Hepatocyte (in vitro differentiated cells): Measurements from ENCODE around the gene SKP1. TPM values are rescaled to one million over a fixed set of nuclear protein-coding genes. Genes with fewer than 3 reads are reported as not detected.

Experiments used
- DNase-seq: peaks from one replicate; pipeline ENCODE4 v3.0.0-alpha.2; 2016; ENCODE audit warnings: low spot score
- H2AFZ ChIP-seq: fragments of 200-600 bp; sonication (generic); 2 replicates; pipeline ENCODE4 v1.6.0; 2016; ENCODE audit warnings: antibody characterized with exemption, mild to moderate bottlenecking
- H3K27ac ChIP-seq: fragments of 200-600 bp; sonication (generic); 2 replicates; pipeline ENCODE4 v1.5.1; 2016; ENCODE audit warnings: mild to moderate bottlenecking
- H3K27me3 ChIP-seq: fragments of 200-600 bp; sonication (generic); 2 replicates; pipeline ENCODE4 v1.6.1; 2016
- H3K36me3 ChIP-seq: fragments of 200-600 bp; sonication (generic); replicated peaks from 2 replicates; pipeline ENCODE4 v1.5.1; 2016; ENCODE audit warnings: low read depth; ENCODE audit not compliant: insufficient read depth
- H3K4me1 ChIP-seq: fragments of 200-600 bp; sonication (generic); 2 replicates; pipeline ENCODE4 v1.5.1; 2016; ENCODE audit warnings: mild to moderate bottlenecking, moderate library complexity; ENCODE audit not compliant: insufficient read depth
- H3K4me2 ChIP-seq: fragments of 200-600 bp; sonication (generic); 2 replicates; pipeline ENCODE4 v1.6.0; 2016
- H3K4me3 ChIP-seq: fragments of 200-600 bp; sonication (generic); 2 replicates; pipeline ENCODE4 v1.5.1; 2016; ENCODE audit warnings: mild to moderate bottlenecking
- H3K79me2 ChIP-seq: fragments of 200-600 bp; sonication (generic); 2 replicates; pipeline ENCODE4 v1.6.0; 2017; ENCODE audit warnings: mild to moderate bottlenecking
- H3K9me2 ChIP-seq: fragments of 200-600 bp; sonication (generic); replicated peaks from 2 replicates; pipeline ENCODE4 v1.6.0; 2017; ENCODE audit warnings: mild to moderate bottlenecking; ENCODE audit not compliant: insufficient read depth
- H3K9me3 ChIP-seq: fragments of 200-600 bp; sonication (generic); 2 replicates; pipeline ENCODE4 v1.5.1; 2016; ENCODE audit warnings: low read depth, mild to moderate bottlenecking
- H4K20me1 ChIP-seq: fragments of 200-600 bp; sonication (generic); 2 replicates; pipeline ENCODE4 v1.6.0; 2016; ENCODE audit warnings: mild to moderate bottlenecking; ENCODE audit not compliant: insufficient read depth, poor library complexity, severe bottlenecking
- EZH2 ChIP-seq: fragments of 200-600 bp; sonication (generic); IDR thresholded peaks from 2 replicates; pipeline ENCODE4 v1.6.1; 2016; ENCODE audit warnings: antibody characterized with exemption, mild to moderate bottlenecking, borderline replicate concordance
- EZH2phosphoT487 ChIP-seq: fragments of 200-600 bp; sonication (generic); IDR thresholded peaks from one replicate; pipeline ENCODE4 v1.6.1; 2018; ENCODE audit warnings: antibody characterized with exemption, mild to moderate bottlenecking, low read depth, moderate library complexity; ENCODE audit not compliant: unreplicated experiment, severe bottlenecking
- WGBS: methylation state at CpG from one replicate; pipeline ENCODE4 v1.1.6; 2016; ENCODE audit warnings: low lambda C conversion rate; ENCODE audit errors: missing lambda C conversion rate; 5-methylcytosine and 5-hydroxymethylcytosine counted together
- polyA plus RNA-seq: library from polyadenylated mRNA; unstranded; fragments of >200 nt; fragmentation: Nextera tagmentation; extraction: Ambion mirVana; gene quantifications from 2 replicates; pipeline ENCODE4 v1.2.1, GENCODE V29; 2016
- total RNA-seq: library from RNA; depleted of rRNA; stranded (reverse); fragments of >200 nt; gene quantifications from 2 replicates; pipeline ENCODE4 v1.2.3, GENCODE V29; 2014
- TF ChIP-seq, protein P1 (sequence below): fragments of 200-600 bp; sonication (generic); IDR thresholded peaks from 2 replicates; pipeline ENCODE4 v1.5.1; 2016; ENCODE audit warnings: antibody characterized with exemption, mild to moderate bottlenecking; ENCODE audit not compliant: poor library complexity

The SKP1 gene
- total and polyA plus RNA-seq, 2 experiments from 2014 or later: 543 to 723 TPM

DNA sequence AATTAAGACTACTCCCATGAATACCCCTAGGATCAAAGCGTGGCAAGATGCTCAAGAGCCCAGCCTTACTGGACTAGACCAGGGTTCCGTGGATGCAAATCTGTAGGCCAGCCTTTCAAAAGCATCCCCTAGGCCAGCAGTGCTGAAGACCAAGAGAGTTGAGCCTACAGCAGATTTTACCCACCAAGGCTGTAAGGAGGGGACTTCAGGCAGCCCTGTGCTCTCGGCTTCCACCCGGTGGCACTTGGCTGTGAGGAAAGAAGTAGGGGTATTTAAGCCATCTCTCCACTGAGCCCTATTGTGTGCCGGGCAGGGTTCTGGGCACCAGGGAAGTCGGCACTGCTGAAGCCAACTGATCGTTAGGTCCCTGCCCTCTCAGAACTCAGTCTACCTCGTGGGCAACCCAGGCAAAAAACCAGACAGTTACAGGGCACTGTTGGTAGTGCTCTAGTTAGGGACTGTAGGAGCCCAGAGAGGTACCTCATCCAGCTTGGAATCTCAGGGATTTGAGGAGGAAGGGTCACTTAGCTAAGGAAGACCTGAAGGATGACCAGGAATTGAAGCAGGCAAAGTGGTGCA lies 36.8 kb downstream of the SKP1 start:
- no peaks in the 10 kb centered on the region for H3K36me3 ChIP-seq
- 91% methylated on average over 8 of the region's 8 CpGs for WGBS
- H3K27ac ChIP-seq: no peak overlapping the region
- H3K79me2 ChIP-seq: peaks cover 32% of the 10 kb centered on the region
- H2AFZ ChIP-seq: no peak overlapping the region
- H3K9me3 ChIP-seq: no peaks in the 10 kb centered on the region
- H3K4me1 ChIP-seq: peaks cover 19% of the 10 kb centered on the region
- DNase-seq: no peak
- no peaks in the 10 kb centered on the region for H3K9me2 ChIP-seq
- H3K4me2 ChIP-seq: no peak overlapping the region
- H3K4me3 ChIP-seq: no peak overlapping the region
- H4K20me1 ChIP-seq: peaks cover 20% of the 10 kb centered on the region
- no peak for TF ChIP-seq EZH2phosphoT487
- TF ChIP-seq, protein P1, sequence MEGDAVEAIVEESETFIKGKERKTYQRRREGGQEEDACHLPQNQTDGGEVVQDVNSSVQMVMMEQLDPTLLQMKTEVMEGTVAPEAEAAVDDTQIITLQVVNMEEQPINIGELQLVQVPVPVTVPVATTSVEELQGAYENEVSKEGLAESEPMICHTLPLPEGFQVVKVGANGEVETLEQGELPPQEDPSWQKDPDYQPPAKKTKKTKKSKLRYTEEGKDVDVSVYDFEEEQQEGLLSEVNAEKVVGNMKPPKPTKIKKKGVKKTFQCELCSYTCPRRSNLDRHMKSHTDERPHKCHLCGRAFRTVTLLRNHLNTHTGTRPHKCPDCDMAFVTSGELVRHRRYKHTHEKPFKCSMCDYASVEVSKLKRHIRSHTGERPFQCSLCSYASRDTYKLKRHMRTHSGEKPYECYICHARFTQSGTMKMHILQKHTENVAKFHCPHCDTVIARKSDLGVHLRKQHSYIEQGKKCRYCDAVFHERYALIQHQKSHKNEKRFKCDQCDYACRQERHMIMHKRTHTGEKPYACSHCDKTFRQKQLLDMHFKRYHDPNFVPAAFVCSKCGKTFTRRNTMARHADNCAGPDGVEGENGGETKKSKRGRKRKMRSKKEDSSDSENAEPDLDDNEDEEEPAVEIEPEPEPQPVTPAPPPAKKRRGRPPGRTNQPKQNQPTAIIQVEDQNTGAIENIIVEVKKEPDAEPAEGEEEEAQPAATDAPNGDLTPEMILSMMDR: no peak
- TF ChIP-seq EZH2: no peak
- H3K27me3 ChIP-seq: no peaks in the 10 kb centered on the region

DNA sequence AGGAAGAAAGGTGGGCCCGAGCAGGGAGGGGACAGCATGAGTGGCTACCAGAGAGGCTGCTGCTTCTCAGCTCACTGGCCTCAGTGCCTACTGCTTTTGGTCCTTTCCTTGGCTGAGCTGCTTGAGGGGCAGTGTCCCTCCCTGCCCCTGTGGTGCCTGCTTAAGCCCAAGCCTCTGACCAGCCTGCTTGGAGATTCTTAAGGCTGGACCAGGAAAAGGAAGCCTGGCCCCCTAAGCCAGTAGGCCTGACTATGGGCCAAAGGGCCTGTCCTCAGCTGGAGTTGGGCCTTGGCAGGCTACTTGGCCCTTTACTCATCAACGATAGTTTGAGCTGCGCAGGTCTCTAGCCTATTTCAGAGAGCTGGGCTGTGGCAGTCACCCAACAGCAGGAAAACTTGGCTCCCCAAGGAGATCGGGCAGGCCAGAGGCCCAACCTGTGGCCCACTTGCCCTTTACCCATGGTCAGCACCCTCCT lies 37.3 kb downstream of the SKP1 start:
- Histone ChIP-seq H2AFZ (no peak overlapping the region), H3K9me3 (no peaks in the 10 kb centered on the region), H3K4me3 (no peak overlapping the region), H3K79me2 (peaks cover 27% of the 10 kb centered on the region), H3K36me3 (no peaks in the 10 kb centered on the region), H3K4me1 (peaks cover 19% of the 10 kb centered on the region), H3K27ac (no peak overlapping the region), H4K20me1 (peaks cover 20% of the 10 kb centered on the region), H3K27me3 (no peaks in the 10 kb centered on the region), H3K4me2 (no peak overlapping the region), H3K9me2 (no peaks in the 10 kb centered on the region)
- no peak for DNase-seq
- TF ChIP-seq EZH2: no peak
- TF ChIP-seq, protein P1: no peak
- TF ChIP-seq EZH2phosphoT487: no peak
- WGBS: 99% methylated on average over 4 of the region's 4 CpGs

DNA sequence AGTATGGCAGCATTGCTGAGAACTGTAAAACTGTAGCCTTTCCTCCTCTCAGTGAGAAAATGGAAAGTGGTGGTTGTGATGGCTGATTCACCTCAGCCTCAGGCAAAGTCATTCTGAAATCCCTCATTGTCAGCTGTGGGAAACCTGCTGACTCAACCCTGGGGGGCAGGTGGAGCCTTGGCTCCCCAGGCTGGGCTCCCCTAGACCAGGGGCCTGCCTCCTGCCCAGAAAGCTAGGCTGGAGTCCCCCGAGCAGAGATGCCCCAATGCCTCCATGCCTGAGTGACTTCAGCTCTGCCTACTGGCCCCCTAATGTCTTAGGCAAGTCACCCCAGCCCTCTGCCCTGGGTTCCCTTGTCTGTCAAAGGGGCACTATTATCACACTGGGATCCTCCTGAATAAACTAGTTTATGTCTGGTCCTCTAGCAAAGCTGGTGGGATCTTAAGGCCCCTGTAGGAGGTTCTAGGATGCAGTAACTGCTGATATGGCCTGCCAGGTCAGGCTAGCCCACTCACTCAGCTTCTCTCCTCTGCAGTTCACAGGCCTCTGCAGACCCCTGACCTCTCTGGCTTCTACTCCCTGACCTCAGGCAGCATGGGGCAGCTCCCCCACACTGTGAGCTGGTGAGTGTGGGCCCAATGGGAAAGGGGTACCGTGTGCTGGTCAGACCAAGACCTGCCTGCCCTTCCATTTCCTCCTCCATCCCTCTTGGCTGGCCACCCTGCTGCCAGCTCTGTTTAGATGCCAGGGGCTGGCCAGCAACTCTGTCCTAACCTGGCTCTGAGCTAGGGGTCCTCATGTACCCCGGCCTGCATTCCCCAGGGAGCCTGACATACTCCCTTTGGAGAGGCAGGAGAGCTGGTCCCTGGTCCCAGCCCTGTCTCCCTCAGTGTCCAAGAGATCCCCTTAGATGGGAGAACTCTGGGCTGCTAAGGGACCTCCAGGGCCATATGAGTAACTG lies 38.1 kb downstream of the SKP1 start:
- TF ChIP-seq EZH2: no peak
- TF ChIP-seq EZH2phosphoT487: no peak
- TF ChIP-seq, protein P1: no peak
- H3K27ac ChIP-seq: no peak overlapping the region

More for the DNA sequence above, 38.1 kb downstream of the SKP1 start:
- Histone ChIP-seq H3K79me2 (peaks cover 21% of the 10 kb centered on the region), H3K4me1 (peaks cover 19% of the 10 kb centered on the region), H3K9me2 (no peaks in the 10 kb centered on the region), H3K4me2 (no peak overlapping the region), H4K20me1 (peaks cover 18% of the 10 kb centered on the region), H2AFZ (no peak overlapping the region), H3K36me3 (no peaks in the 10 kb centered on the region), H3K27me3 (no peaks in the 10 kb centered on the region), H3K9me3 (no peaks in the 10 kb centered on the region), H3K4me3 (no peak overlapping the region)
- DNase-seq: no peak
- WGBS: 100% methylated on average over 3 of the region's 3 CpGs
